HUES64 (cell line): Measurements from ENCODE around the gene ITPRID2.

ENCODE experiments used
- H3K27ac ChIP-seq: 2 replicates; pipeline ENCODE4 v1.7.0; 2013; ENCODE audit warnings: low read depth, low read length, inconsistent platforms
- H3K27me3 ChIP-seq: 2 replicates; pipeline ENCODE4 v1.6.1; 2013; ENCODE audit warnings: mild to moderate bottlenecking, low read length; ENCODE audit not compliant: insufficient read depth
- H3K36me3 ChIP-seq: 2 replicates; pipeline ENCODE4 v1.6.1; 2013; ENCODE audit warnings: mild to moderate bottlenecking, low read length; ENCODE audit not compliant: insufficient read depth
- H3K4me1 ChIP-seq: 2 replicates; pipeline ENCODE4 v1.6.1; 2013; ENCODE audit warnings: mild to moderate bottlenecking, low read length, moderate library complexity; ENCODE audit not compliant: insufficient read depth
- H3K4me3 ChIP-seq: 2 replicates; pipeline ENCODE4 v1.5.1; 2013; ENCODE audit warnings: mild to moderate bottlenecking, low read length, moderate library complexity
- H3K9ac ChIP-seq: 2 replicates; pipeline ENCODE4 v1.6.1; 2013; ENCODE audit warnings: mild to moderate bottlenecking, low read depth, low read length
- H3K9me3 ChIP-seq: 2 replicates; pipeline ENCODE4 v1.6.1; 2013; ENCODE audit warnings: low read depth, low read length; ENCODE audit not compliant: insufficient read depth
- WGBS: fragments of 150-250, 120-280 bp; methylation state at CpG from one replicate; pipeline ENCODE4 v1.1.7; 2013; ENCODE audit warnings: missing lambda C conversion rate; 5-methylcytosine and 5-hydroxymethylcytosine counted together

ITPRID2 gene

GRCh38 chr2:181857483-181857882 is 34.0 kb upstream of the ITPRID2 start:
- Histone ChIP-seq H3K27ac (no peak overlapping the region), H3K27me3 (no peaks in the 10 kb centered on the region), H3K9me3 (no peaks in the 10 kb centered on the region), H3K4me1 (no peaks in the 10 kb centered on the region), H3K36me3 (no peaks in the 10 kb centered on the region), H3K9ac (no peak overlapping the region), H3K4me3 (no peak overlapping the region)
- 83% methylated on average over 1 of the region's 1 CpG for WGBS

GRCh38 chr2:181858600-181858999 is 32.9 kb upstream of the ITPRID2 start:
- WGBS: 96% methylated on average over 2 of the region's 2 CpGs

DNA sequence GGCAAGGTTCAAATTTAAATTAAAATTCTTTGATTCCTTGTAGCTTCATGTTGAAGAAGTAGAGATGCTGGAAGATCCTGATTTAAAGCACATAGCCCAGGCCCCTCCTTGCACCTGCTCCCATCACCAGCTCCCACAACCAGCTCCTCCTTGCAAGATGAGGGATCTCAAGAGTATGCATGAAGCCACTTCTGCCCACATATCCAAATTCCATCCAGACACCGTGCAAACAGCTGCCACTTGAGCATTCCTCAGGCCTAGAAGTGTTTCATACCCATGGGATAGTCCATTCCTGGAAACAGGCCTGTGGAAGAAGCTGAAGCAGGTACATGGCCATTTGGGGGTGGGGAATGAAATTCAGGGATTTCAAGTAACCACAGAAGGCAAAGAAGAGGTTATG is 32.4 kb upstream of the ITPRID2 start:
- Histone ChIP-seq H3K4me3 (no peak overlapping the region), H3K27me3 (no peaks in the 10 kb centered on the region), H3K9ac (no peak overlapping the region), H3K27ac (no peak overlapping the region), H3K4me1 (no peaks in the 10 kb centered on the region), H3K9me3 (no peaks in the 10 kb centered on the region), H3K36me3 (no peaks in the 10 kb centered on the region)
- 89% methylated on average over 1 of the region's 1 CpG for WGBS

More at GRCh38 chr2:181858600-181858999, 32.9 kb upstream of the ITPRID2 start:
- H3K27me3 ChIP-seq: no peaks in the 10 kb centered on the region
- no peaks in the 10 kb centered on the region for H3K36me3 ChIP-seq
- no peak overlapping the region for H3K27ac ChIP-seq
- H3K9ac ChIP-seq: no peak overlapping the region
- H3K4me3 ChIP-seq: no peak overlapping the region
- H3K9me3 ChIP-seq: no peaks in the 10 kb centered on the region
- no peaks in the 10 kb centered on the region for H3K4me1 ChIP-seq

DNA sequence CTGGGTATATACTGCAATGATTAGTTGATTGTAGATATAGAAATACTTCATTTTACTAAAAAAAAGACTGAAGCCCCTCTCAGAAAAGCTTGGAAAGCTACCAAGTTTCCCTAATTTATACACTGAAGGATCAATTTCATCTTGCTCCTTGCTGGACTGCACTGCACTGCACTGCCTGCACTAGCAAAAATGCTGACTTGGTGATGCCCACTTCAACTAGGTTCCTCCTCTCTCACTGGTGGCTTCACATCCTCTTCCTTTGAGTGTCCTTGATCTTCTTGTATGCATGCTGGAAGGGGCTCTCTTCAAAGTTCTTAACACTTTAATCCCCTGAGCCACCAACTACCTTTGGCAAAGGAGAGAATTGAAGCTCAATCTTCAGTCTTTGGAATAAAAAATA is 31.7 kb upstream of the ITPRID2 start:
- Histone ChIP-seq H3K36me3 (no peaks in the 10 kb centered on the region), H3K4me3 (no peak overlapping the region), H3K9me3 (no peaks in the 10 kb centered on the region), H3K27ac (no peak overlapping the region), H3K4me1 (no peaks in the 10 kb centered on the region), H3K9ac (no peak overlapping the region), H3K27me3 (no peaks in the 10 kb centered on the region)

- Histone ChIP-seq H3K4me1 (no peaks in the 10 kb centered on the region), H3K9me3 (no peaks in the 10 kb centered on the region), H3K4me3 (no peak overlapping the region), H3K36me3 (no peaks in the 10 kb centered on the region), H3K27me3 (no peaks in the 10 kb centered on the region), H3K9ac (no peak overlapping the region), H3K27ac (no peak overlapping the region)
- WGBS: 78% methylated on average over 4 of the region's 4 CpGs
Measured at GRCh38 chr2:181861379-181861778, 30.2 kb upstream of the ITPRID2 start.

DNA sequence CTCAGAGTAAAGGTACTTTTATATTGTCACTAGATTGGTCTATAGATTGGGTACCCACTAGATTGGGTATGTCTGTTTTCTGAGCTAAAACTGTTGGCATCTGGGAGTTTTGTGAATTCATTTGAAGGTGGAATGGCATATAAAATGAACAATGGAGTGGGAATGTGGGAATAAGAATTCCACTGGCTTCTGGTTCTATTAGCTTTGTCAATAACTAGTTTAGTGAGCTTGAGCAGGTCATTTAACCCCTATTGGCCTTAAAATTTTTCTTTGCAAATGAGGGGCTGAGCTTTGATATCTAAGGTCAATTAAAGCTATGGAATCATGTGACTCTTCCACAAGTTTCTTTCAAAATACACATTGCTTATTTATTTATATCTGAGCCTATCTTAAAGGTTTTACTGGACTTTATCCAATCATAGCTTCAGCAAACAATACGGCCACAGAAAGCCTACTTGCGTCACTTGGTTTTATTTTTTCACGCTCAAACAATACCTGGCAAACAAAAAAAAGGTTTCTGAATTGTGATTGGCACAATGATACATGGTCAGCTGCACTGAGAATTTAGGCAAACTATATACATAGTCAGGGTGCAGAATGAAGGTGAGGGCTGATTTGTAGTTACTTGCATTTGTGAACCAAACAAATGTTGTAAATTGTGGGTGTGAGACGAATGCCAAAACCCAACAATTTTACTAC is 28.8 kb upstream of the ITPRID2 start:
- Histone ChIP-seq H3K9me3 (no peaks in the 10 kb centered on the region), H3K4me1 (no peaks in the 10 kb centered on the region), H3K27ac (no peak overlapping the region), H3K27me3 (no peaks in the 10 kb centered on the region), H3K36me3 (no peaks in the 10 kb centered on the region), H3K4me3 (no peak overlapping the region), H3K9ac (no peak overlapping the region)
- 96% methylated on average over 4 of the region's 4 CpGs for WGBS

- H3K4me3 ChIP-seq: no peak overlapping the region
- no peak overlapping the region for H3K9ac ChIP-seq
- no peaks in the 10 kb centered on the region; the same call in 1 of the 2 replicates for H3K4me1 ChIP-seq
- no peaks in the 10 kb centered on the region for H3K36me3 ChIP-seq
- H3K27me3 ChIP-seq: no peaks in the 10 kb centered on the region
- no CpG with 5 or more reads among the region's 1 CpG for whole genome bisulfite sequencing
- H3K27ac ChIP-seq: no peak overlapping the region
- no peaks in the 10 kb centered on the region for H3K9me3 ChIP-seq
Measured at GRCh38 chr2:181872178-181872577, 19.4 kb upstream of the ITPRID2 start.

DNA sequence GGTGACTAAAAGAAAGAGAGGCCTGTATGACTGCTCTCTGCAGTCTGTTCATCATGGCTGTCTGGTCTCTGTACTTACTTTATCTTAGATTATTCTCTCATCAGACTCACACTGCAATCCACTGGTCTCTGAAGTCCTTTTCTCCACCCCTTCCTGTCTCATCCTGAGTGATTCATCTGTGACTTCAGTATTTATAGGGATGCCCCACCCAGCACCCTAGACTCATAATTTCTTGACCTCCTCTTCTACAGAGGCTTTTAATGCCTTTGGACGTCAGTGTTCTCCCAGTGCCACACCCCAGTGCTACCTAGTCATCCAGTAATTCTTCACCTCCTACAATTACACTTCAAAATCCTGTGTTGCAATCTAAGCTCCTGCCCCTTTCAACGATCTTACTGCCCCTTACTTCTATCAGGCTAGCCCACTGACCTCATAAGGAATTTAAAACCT is 14.9 kb upstream of the ITPRID2 start:
- H3K27ac ChIP-seq: no peak overlapping the region
- H3K36me3 ChIP-seq: no peaks in the 10 kb centered on the region
- H3K4me1 ChIP-seq: no peaks in the 10 kb centered on the region; the same call in 1 of the 2 replicates
- no peaks in the 10 kb centered on the region for H3K27me3 ChIP-seq
- no peak overlapping the region for H3K4me3 ChIP-seq
- H3K9ac ChIP-seq: no peak overlapping the region
- 79% methylated on average over 2 of the region's 2 CpGs for WGBS
- H3K9me3 ChIP-seq: no peaks in the 10 kb centered on the region

DNA sequence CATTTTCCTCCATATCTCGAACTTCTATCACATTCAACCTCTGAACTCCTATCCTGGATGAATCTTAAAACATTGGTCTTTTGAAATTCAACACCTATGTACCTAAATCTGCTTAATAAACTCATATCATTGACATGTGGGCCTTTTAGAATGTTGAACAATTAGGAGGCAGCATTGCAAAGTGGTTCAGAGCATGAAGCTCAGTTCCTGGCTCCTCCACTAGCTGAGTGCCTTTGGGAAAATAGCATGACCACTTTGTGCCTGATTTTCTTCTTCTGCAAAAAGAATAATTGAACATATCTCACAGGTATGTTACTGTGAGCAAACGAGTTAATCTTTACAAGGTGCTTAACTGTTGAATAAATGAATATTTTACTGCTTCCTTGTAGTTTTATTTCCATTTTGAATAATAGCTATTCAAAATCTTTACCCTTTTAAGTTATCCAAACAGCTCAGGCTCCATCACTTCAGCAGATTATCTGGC is 14.3 kb upstream of the ITPRID2 start:
- no peaks in the 10 kb centered on the region for H3K9me3 ChIP-seq
- no peaks in the 10 kb centered on the region for H3K27me3 ChIP-seq
- no peaks in the 10 kb centered on the region; the same call in 1 of the 2 replicates for H3K4me1 ChIP-seq
- no peak overlapping the region for H3K4me3 ChIP-seq
- WGBS: 97% methylated on average over 1 of the region's 2 CpGs
- H3K9ac ChIP-seq: no peak overlapping the region
- no peak overlapping the region for H3K27ac ChIP-seq
- no peaks in the 10 kb centered on the region for H3K36me3 ChIP-seq

DNA sequence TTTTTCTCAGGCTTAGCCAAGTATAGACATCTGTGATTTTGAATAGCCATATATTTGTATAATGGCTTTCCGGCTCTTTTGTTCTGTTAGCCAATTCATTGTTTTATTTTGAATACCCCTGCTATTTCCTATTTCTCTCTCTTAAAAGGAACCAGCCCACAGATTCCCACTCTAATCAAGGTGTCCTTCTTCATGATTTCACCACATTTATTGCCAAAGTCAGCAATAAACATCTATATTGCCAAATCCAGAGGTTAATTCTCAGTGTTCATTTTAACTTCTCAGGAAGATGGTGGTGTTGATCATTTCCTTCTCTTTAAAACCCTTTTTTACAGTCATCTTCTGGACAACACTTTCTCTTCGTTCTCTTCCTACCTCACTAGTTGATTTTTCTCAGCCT is 13.1 kb upstream of the ITPRID2 start:
- 87% methylated on average over 2 of the region's 2 CpGs for WGBS
- Histone ChIP-seq H3K9ac (no peak overlapping the region), H3K4me1 (no peaks in the 10 kb centered on the region), H3K4me3 (no peak overlapping the region), H3K27me3 (no peaks in the 10 kb centered on the region), H3K36me3 (no peaks in the 10 kb centered on the region), H3K9me3 (no peaks in the 10 kb centered on the region), H3K27ac (no peak overlapping the region)

DNA sequence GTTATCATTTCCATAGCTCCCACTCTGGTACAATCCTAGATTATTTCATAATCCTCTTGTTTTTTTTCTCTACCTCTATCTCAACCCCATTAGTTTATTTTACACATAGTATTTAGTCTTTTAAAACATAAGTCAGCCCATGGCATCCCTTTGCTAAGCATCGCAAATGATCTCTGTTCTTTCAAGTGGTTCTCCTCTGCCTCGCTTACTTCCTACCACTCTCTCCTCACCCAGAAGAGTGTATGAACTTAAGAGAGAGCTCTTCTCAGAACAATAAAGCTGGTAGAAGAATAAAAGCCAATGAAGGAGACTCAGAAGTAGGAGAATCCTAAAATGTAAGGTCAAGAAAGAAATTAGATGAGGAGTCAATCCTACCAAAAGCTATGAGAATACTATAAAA is 12.2 kb upstream of the ITPRID2 start:
- H3K9me3 ChIP-seq: no peaks in the 10 kb centered on the region
- 100% methylated on average over 1 of the region's 2 CpGs for WGBS
- H3K27ac ChIP-seq: no peak overlapping the region

More for the DNA sequence above, 12.2 kb upstream of the ITPRID2 start:
- Histone ChIP-seq H3K4me1 (no peaks in the 10 kb centered on the region), H3K27me3 (no peaks in the 10 kb centered on the region), H3K9ac (no peak overlapping the region), H3K36me3 (no peaks in the 10 kb centered on the region), H3K4me3 (no peak overlapping the region)
